Natural killer cell (primary cell): Measurements from ENCODE around the gene RBM4B. TPM values are rescaled to one million over a fixed set of nuclear protein-coding genes. Genes with fewer than 3 reads are reported as not detected.
A peak's percentile ranks its signal among the peaks of the same experiment; 100 is the strongest.

ENCODE experiments used
- ATAC-seq, 3 donors: fragments of 150-1000 bp in 2 of 3; fragments of 200-7000 bp in 1 of 3; cut with Tn5 transposase; 1 replicate in 1 of 3; 2 replicates in 2 of 3; pipeline ENCODE4 v1.10.0; 2021; ENCODE audit warnings: mild to moderate bottlenecking in 2 of 3, moderate library complexity in 2 of 3
- DNase-seq, 2 donors: peaks; one replicate each; pipeline versions ENCODE4 v3.0.0 to v3.0.0-alpha.2; 2013 to 2021; ENCODE audit warnings: mixed read lengths in 1 of 2
- H3K27ac ChIP-seq: one replicate; pipeline ENCODE4 v1.5.1; 2013; ENCODE audit warnings: mild to moderate bottlenecking, low read length
- H3K27me3 ChIP-seq: one replicate; pipeline ENCODE4 v1.6.1; 2013; ENCODE audit warnings: low read length; ENCODE audit not compliant: control insufficient read depth, insufficient read depth
- H3K36me3 ChIP-seq: one replicate; pipeline ENCODE4 v1.6.1; 2013; ENCODE audit warnings: low read length; ENCODE audit not compliant: control insufficient read depth, insufficient read depth
- H3K4me1 ChIP-seq: one replicate; pipeline ENCODE4 v1.6.1; 2013; ENCODE audit warnings: low read length; ENCODE audit not compliant: control insufficient read depth, insufficient read depth
- H3K4me3 ChIP-seq: one replicate; pipeline ENCODE4 v1.5.1; 2013; ENCODE audit warnings: low read length
- H3K9me3 ChIP-seq: one replicate; pipeline ENCODE4 v1.6.1; 2013; ENCODE audit warnings: low read length; ENCODE audit not compliant: control insufficient read depth, insufficient read depth
- H3K27ac Mint-ChIP-seq, 2 donors: one replicate each; pipeline ENCODE4 v1.8.0; 2022; ENCODE audit warnings: mild to moderate bottlenecking in 2 of 2, mixed read lengths in 2 of 2, moderate library complexity in 1 of 2
- H3K27me3 Mint-ChIP-seq, 2 donors: one replicate each; pipeline ENCODE4 v1.8.0; 2022; ENCODE audit warnings: low read depth in 2 of 2, mixed read lengths in 2 of 2
- H3K36me3 Mint-ChIP-seq: one replicate; pipeline ENCODE4 v1.8.0; 2022; ENCODE audit warnings: mixed read lengths
- H3K4me1 Mint-ChIP-seq, 2 donors: one replicate each; pipeline ENCODE4 v1.8.0; 2022; ENCODE audit warnings: mixed read lengths in 2 of 2
- H3K4me3 Mint-ChIP-seq: one replicate; pipeline ENCODE4 v1.8.0; 2022; ENCODE audit warnings: mild to moderate bottlenecking, moderate library complexity, mixed read lengths
- H3K9me3 Mint-ChIP-seq, 2 donors: one replicate each; pipeline ENCODE4 v1.8.0; 2022; ENCODE audit warnings: mixed read lengths in 2 of 2
- WGBS: methylation state at CpG from one replicate; pipeline ENCODE4 v1.1.7; 2013; ENCODE audit warnings: missing lambda C conversion rate; ENCODE audit not compliant: insufficient coverage; 5-methylcytosine and 5-hydroxymethylcytosine counted together
- intact Hi-C: fragments of 100-400 bp; cut with micrococcal nuclease; formaldehyde crosslinking; loops from one replicate; pipeline ENCODE4 v1.14.2; 2022
- total RNA-seq, 4 donors: library from RNA; stranded (reverse); fragments of 120-200 nt in 1 of 4; gene quantifications; one replicate each; pipeline versions ENCODE4 v1.2.3 to v1.2.4, GENCODE V29; 2013 to 2022
- TF ChIP-seq, protein P1 (sequence below): fragments of 200-600 bp; IDR thresholded peaks from one replicate; pipeline ENCODE4 v1.8.0; 2022; ENCODE audit warnings: antibody characterized with exemption

Gene RBM4B
- total RNA-seq, 3 donors from 2014 or later (not counting 1 experiment from before 2014, with no cell fraction given) = 11.1 to 23.0 (median 12.4) TPM

DNA sequence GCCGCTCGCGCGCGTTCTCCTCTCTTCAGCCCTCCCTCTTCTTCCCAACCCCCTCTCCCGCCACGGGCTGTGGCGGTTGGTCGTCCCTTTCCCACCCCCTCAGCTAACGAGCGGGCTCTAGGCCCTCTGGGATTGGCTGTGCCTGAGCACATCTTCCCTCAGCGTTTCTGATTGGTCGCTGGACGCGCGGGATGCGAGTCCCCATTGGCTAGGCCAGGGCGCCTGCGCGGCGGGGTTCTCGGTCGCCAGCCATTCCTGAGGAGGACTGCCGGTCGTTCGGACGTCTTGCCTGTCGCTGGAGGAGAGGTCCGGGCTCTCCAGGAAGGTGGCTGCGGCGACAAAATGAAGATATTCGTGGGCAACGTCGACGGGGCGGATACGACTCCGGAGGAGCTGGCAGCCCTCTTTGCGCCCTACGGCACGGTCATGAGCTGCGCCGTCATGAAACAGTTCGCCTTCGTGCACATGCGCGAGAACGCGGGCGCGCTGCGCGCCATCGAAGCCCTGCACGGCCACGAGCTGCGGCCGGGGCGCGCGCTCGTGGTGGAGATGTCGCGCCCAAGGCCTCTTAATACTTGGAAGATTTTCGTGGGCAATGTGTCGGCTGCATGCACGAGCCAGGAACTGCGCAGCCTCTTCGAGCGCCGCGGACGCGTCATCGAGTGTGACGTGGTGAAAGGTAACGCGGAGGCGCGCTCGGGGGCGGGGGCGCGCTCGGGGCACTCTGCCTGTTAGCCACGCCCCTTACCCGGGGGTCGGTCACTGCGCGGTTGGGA, 61.1 kb downstream of the RBM4B start, which contains the start of gene RBM14:
TSS of gene RBM14 (plus strand) at position 252 of the 776 bp plus-strand sequence. CDS start at position 343, 91 bp downstream.
- H3K4me1 Mint-ChIP-seq = peaks cover 45 to 46% of the 10 kb centered on the region in 2 donors
- peak within 1 kb of the TSS; percentile 99 to 100 for H3K27ac Mint-ChIP-seq
- Histone ChIP-seq H3K27me3 (no peaks in the 10 kb centered on the region), H3K4me3 (peak within 1 kb of the TSS; percentile 94), H3K36me3 (peaks cover 6% of the 10 kb centered on the region), H3K4me1 (peaks cover 47% of the 10 kb centered on the region), H3K9me3 (no peaks in the 10 kb centered on the region), H3K27ac (peak within 1 kb of the TSS; percentile 95)
- under 1% methylated on average over 90 of the region's 90 CpGs for WGBS
- intact Hi-C loops = loop anchor here (1.0 kb wide), 4 partner anchors 22 to 70 kb away; partner anchors contain the start of genes ACTN3, CCDC87, CCS and RBM4
- H3K36me3 Mint-ChIP-seq = no peaks in the 10 kb centered on the region
- peak; percentile 99 for DNase-seq
- H3K9me3 Mint-ChIP-seq = no peaks in the 10 kb centered on the region
- H3K4me3 Mint-ChIP-seq = peak within 1 kb of the TSS; percentile 99
- TF ChIP-seq, protein P1, sequence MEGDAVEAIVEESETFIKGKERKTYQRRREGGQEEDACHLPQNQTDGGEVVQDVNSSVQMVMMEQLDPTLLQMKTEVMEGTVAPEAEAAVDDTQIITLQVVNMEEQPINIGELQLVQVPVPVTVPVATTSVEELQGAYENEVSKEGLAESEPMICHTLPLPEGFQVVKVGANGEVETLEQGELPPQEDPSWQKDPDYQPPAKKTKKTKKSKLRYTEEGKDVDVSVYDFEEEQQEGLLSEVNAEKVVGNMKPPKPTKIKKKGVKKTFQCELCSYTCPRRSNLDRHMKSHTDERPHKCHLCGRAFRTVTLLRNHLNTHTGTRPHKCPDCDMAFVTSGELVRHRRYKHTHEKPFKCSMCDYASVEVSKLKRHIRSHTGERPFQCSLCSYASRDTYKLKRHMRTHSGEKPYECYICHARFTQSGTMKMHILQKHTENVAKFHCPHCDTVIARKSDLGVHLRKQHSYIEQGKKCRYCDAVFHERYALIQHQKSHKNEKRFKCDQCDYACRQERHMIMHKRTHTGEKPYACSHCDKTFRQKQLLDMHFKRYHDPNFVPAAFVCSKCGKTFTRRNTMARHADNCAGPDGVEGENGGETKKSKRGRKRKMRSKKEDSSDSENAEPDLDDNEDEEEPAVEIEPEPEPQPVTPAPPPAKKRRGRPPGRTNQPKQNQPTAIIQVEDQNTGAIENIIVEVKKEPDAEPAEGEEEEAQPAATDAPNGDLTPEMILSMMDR = no peak
- peak; percentile 79 to 94 (median 86) for ATAC-seq
- no peaks in the 10 kb centered on the region for H3K27me3 Mint-ChIP-seq

Other genes starting within 250 kb of the RBM4B start
- gene MRPL11, start 239.0 kb downstream of the RBM4B start, total RNA-seq = 10 to 100 TPM; 20.7 to 24.2 (median 23.9) TPM
- 1 to 10 TPM; 5.3 to 6.3 (median 5.6) TPM for gene PELI3, start 211.0 kb downstream of the RBM4B start, total RNA-seq
- gene DPP3, start 197.5 kb downstream of the RBM4B start, total RNA-seq = 10 to 100 TPM; 37.4 to 42.9 (median 38.6) TPM
- 10 to 100 TPM; 12.5 to 22.5 (median 18.1) TPM for gene BBS1, start 167.3 kb downstream of the RBM4B start, total RNA-seq
- gene ZDHHC24, start 131.8 kb downstream of the RBM4B start, total RNA-seq = 10 to 100 TPM; 18.5 to 34.9 (median 28.9) TPM
- gene ACTN3, start 131.0 kb downstream of the RBM4B start, total RNA-seq = under 1 TPM; 0.33 to 1.00 (median 0.50) TPM
- 10 to 100 TPM; 17.1 to 27.0 (median 24.8) TPM for gene CTSF, start 109.3 kb downstream of the RBM4B start, total RNA-seq
- under 1 TPM; 0.40 to 0.68 (median 0.49) TPM for gene CCDC87, start 84.8 kb downstream of the RBM4B start, total RNA-seq
- 10 to 100 TPM; 27.1 to 35.6 (median 32.4) TPM for gene CCS, start 84.7 kb downstream of the RBM4B start, total RNA-seq
- 100 to 1,000 TPM; 289 to 325 (median 307) TPM for gene RBM14, start 61.3 kb downstream of the RBM4B start, total RNA-seq
- 100 to 1,000 TPM; 219 to 241 (median 224) TPM for gene RBM4, start 39.2 kb downstream of the RBM4B start, total RNA-seq
- 1 to 10 TPM in 1 of 3 donors, not detected in 2; 1.1 TPM for gene SPTBN2, start 51.3 kb upstream of the RBM4B start, total RNA-seq
- 10 to 100 TPM; 41.3 to 47.0 (median 41.7) TPM for gene RCE1, start 165.6 kb upstream of the RBM4B start, total RNA-seq
- 1 to 10 TPM; 1.2 to 3.4 (median 2.0) TPM for gene LRFN4, start 179.2 kb upstream of the RBM4B start, total RNA-seq